ENCODE results near the gene FTCDNL1. TPM values are rescaled to one million over a fixed set of nuclear protein-coding genes. Genes with fewer than 3 reads are reported as not detected.

Gene FTCDNL1
- total RNA-seq, 1 donor from 2014 or later, result 2.1 TPM

- peak; percentile 26 for DNase-seq
- Mint-ChIP-seq H3K4me1 (no peaks in the 10 kb centered on the region), H3K4me3 (no peak overlapping the region), H3K9me3 (no peaks in the 10 kb centered on the region), H3K27me3 (peaks cover 5% of the 10 kb centered on the region), H3K36me3 (ENCODE audit: low read depth) (no peaks in the 10 kb centered on the region), H3K27ac (no peak overlapping the region)
- intact Hi-C loops (cut with micrococcal nuclease), result no loop called here
Measured at GRCh38 chr2:199792381-199792780, 58.6 kb downstream of the FTCDNL1 start.

GRCh38 chr2:199791326-199791725, 59.7 kb downstream of the FTCDNL1 start:
- no peaks in the 10 kb centered on the region for H3K4me1 Mint-ChIP-seq
- intact Hi-C loops (cut with micrococcal nuclease), result no loop called here
- H3K27ac Mint-ChIP-seq, result no peak overlapping the region
- no peaks in the 10 kb centered on the region for H3K9me3 Mint-ChIP-seq
- DNase-seq, result no peak
- no peak overlapping the region for H3K4me3 Mint-ChIP-seq
- no peaks in the 10 kb centered on the region for H3K36me3 Mint-ChIP-seq (ENCODE audit: low read depth)
- peaks cover 5% of the 10 kb centered on the region for H3K27me3 Mint-ChIP-seq

- Mint-ChIP-seq H3K4me1 (no peaks in the 10 kb centered on the region), H3K36me3 (ENCODE audit: low read depth) (no peaks in the 10 kb centered on the region), H3K27me3 (no peaks in the 10 kb centered on the region), H3K27ac (no peak overlapping the region), H3K9me3 (no peaks in the 10 kb centered on the region), H3K4me3 (no peak overlapping the region)
- DNase-seq, result no peak
- intact Hi-C loops (cut with micrococcal nuclease), result no loop called here
Measured at GRCh38 chr2:199784512-199784911, 66.5 kb downstream of the FTCDNL1 start.

GRCh38 chr2:199779589-199779988, 71.4 kb downstream of the FTCDNL1 start:
- no peaks in the 10 kb centered on the region for H3K9me3 Mint-ChIP-seq
- intact Hi-C loops (cut with micrococcal nuclease), result no loop called here

GRCh38 chr2:199778655-199779054, 72.3 kb downstream of the FTCDNL1 start:
- Mint-ChIP-seq H3K27ac (no peak overlapping the region), H3K36me3 (ENCODE audit: low read depth) (no peaks in the 10 kb centered on the region), H3K9me3 (no peaks in the 10 kb centered on the region), H3K4me1 (no peaks in the 10 kb centered on the region), H3K27me3 (no peaks in the 10 kb centered on the region), H3K4me3 (no peak overlapping the region)
- intact Hi-C loops (cut with micrococcal nuclease), result no loop called here
- no peak for DNase-seq

More at GRCh38 chr2:199779589-199779988, 71.4 kb downstream of the FTCDNL1 start:
- no peaks in the 10 kb centered on the region for H3K4me1 Mint-ChIP-seq
- no peak for DNase-seq
- no peak overlapping the region for H3K4me3 Mint-ChIP-seq
- no peak overlapping the region for H3K27ac Mint-ChIP-seq
- H3K27me3 Mint-ChIP-seq, result no peaks in the 10 kb centered on the region
- H3K36me3 Mint-ChIP-seq (ENCODE audit: low read depth), result no peaks in the 10 kb centered on the region

GRCh38 chr2:199777916-199778315, 73.1 kb downstream of the FTCDNL1 start:
- no peak overlapping the region for H3K4me3 Mint-ChIP-seq
- DNase-seq, result no peak
- intact Hi-C loops (cut with micrococcal nuclease), result no loop called here
- H3K9me3 Mint-ChIP-seq, result no peaks in the 10 kb centered on the region
- H3K27me3 Mint-ChIP-seq, result no peaks in the 10 kb centered on the region
- H3K27ac Mint-ChIP-seq, result no peak overlapping the region
- no peaks in the 10 kb centered on the region for H3K36me3 Mint-ChIP-seq (ENCODE audit: low read depth)
- no peaks in the 10 kb centered on the region for H3K4me1 Mint-ChIP-seq

GRCh38 chr2:199777315-199777714, 73.7 kb downstream of the FTCDNL1 start:
- intact Hi-C loops (cut with micrococcal nuclease), result no loop called here
- no peaks in the 10 kb centered on the region for H3K9me3 Mint-ChIP-seq
- no peak for DNase-seq
- H3K36me3 Mint-ChIP-seq (ENCODE audit: low read depth), result no peaks in the 10 kb centered on the region
- no peaks in the 10 kb centered on the region for H3K4me1 Mint-ChIP-seq
- no peak overlapping the region for H3K4me3 Mint-ChIP-seq
- no peaks in the 10 kb centered on the region for H3K27me3 Mint-ChIP-seq
- no peak overlapping the region for H3K27ac Mint-ChIP-seq

- no peak overlapping the region for H3K27ac Mint-ChIP-seq
- no peaks in the 10 kb centered on the region for H3K4me1 Mint-ChIP-seq
- H3K4me3 Mint-ChIP-seq, result no peak overlapping the region
Measured at GRCh38 chr2:199775267-199775666, 75.7 kb downstream of the FTCDNL1 start.

GRCh38 chr2:199772035-199772976, 78.7 kb downstream of the FTCDNL1 start:
- Mint-ChIP-seq H3K4me1 (no peaks in the 10 kb centered on the region), H3K27ac (no peak overlapping the region), H3K4me3 (no peak overlapping the region), H3K36me3 (ENCODE audit: low read depth) (no peaks in the 10 kb centered on the region), H3K9me3 (no peaks in the 10 kb centered on the region), H3K27me3 (no peaks in the 10 kb centered on the region)
- no peak for DNase-seq
- intact Hi-C loops (cut with micrococcal nuclease), result no loop called here

More at GRCh38 chr2:199775267-199775666, 75.7 kb downstream of the FTCDNL1 start:
- Mint-ChIP-seq H3K9me3 (no peaks in the 10 kb centered on the region), H3K27me3 (no peaks in the 10 kb centered on the region), H3K36me3 (ENCODE audit: low read depth) (no peaks in the 10 kb centered on the region)
- DNase-seq, result no peak
- intact Hi-C loops (cut with micrococcal nuclease), result no loop called here

- Mint-ChIP-seq H3K4me1 (no peaks in the 10 kb centered on the region), H3K9me3 (no peaks in the 10 kb centered on the region), H3K27me3 (peaks cover 2% of the 10 kb centered on the region), H3K27ac (no peak overlapping the region), H3K4me3 (no peak overlapping the region), H3K36me3 (ENCODE audit: low read depth) (no peaks in the 10 kb centered on the region)
- intact Hi-C loops (cut with micrococcal nuclease), result no loop called here
- no peak for DNase-seq
Measured at GRCh38 chr2:199770716-199771115, 80.3 kb downstream of the FTCDNL1 start.

GRCh38 chr2:199765646-199766045, 85.3 kb downstream of the FTCDNL1 start:
- no peak for DNase-seq
- intact Hi-C loops (cut with micrococcal nuclease), result no loop called here
- Mint-ChIP-seq H3K9me3 (no peaks in the 10 kb centered on the region), H3K4me1 (no peaks in the 10 kb centered on the region), H3K4me3 (no peak overlapping the region), H3K27ac (no peak overlapping the region), H3K27me3 (peaks cover 3% of the 10 kb centered on the region), H3K36me3 (ENCODE audit: low read depth) (no peaks in the 10 kb centered on the region)

GRCh38 chr2:199764273-199764800, 86.7 kb downstream of the FTCDNL1 start:
- Mint-ChIP-seq H3K9me3 (no peaks in the 10 kb centered on the region), H3K36me3 (ENCODE audit: low read depth) (no peaks in the 10 kb centered on the region), H3K4me1 (no peaks in the 10 kb centered on the region), H3K27me3 (peaks cover 5% of the 10 kb centered on the region), H3K27ac (no peak overlapping the region), H3K4me3 (no peak overlapping the region)
- DNase-seq, result no peak
- intact Hi-C loops (cut with micrococcal nuclease), result no loop called here

- intact Hi-C loops (cut with micrococcal nuclease), result no loop called here
- H3K4me1 Mint-ChIP-seq, result no peaks in the 10 kb centered on the region
- peaks cover 8% of the 10 kb centered on the region for H3K27me3 Mint-ChIP-seq
- H3K36me3 Mint-ChIP-seq (ENCODE audit: low read depth), result no peaks in the 10 kb centered on the region
- H3K4me3 Mint-ChIP-seq, result no peak overlapping the region
- DNase-seq, result no peak
- no peak overlapping the region for H3K27ac Mint-ChIP-seq
- H3K9me3 Mint-ChIP-seq, result no peaks in the 10 kb centered on the region
Measured at GRCh38 chr2:199762963-199763362, 88.0 kb downstream of the FTCDNL1 start.

- Mint-ChIP-seq H3K36me3 (ENCODE audit: low read depth) (no peaks in the 10 kb centered on the region), H3K9me3 (no peaks in the 10 kb centered on the region), H3K4me3 (no peak overlapping the region), H3K27me3 (peaks cover 11% of the 10 kb centered on the region), H3K4me1 (no peaks in the 10 kb centered on the region), H3K27ac (no peak overlapping the region)
- DNase-seq, result no peak
- intact Hi-C loops (cut with micrococcal nuclease), result no loop called here
Measured at GRCh38 chr2:199760574-199760973, 90.4 kb downstream of the FTCDNL1 start.
